ENCODE measurements around the gene MAD1L1. TPM values are rescaled to one million over a fixed set of nuclear protein-coding genes. Genes with fewer than 3 reads are reported as not detected.

Gene MAD1L1
- total and polyA plus RNA-seq, 8 donors: 21.4 to 58.8 (median 22.5) TPM

- Histone ChIP-seq H3K27me3 (no peaks in the 10 kb centered on the region), H3K27ac (no peak overlapping the region), H3K36me3 (peaks cover 0 to 19% of the 10 kb centered on the region in 2 donors), H3K4me1 (no peaks in the 10 kb centered on the region), H3K9me3 (no peaks in the 10 kb centered on the region), H3K4me3 (no peak overlapping the region)
- ATAC-seq: no peak
- intact Hi-C loops (cut with DNase I): no loop called here
- DNase-seq: peak in 1 of 4 donors; percentile 71
- no peak for TF ChIP-seq CTCF (IDR thresholded peaks at IDR 0.05)
Observed at GRCh38 chr7:2043316-2044039, 189.3 kb downstream of the MAD1L1 start.

- peaks cover 0 to 5% of the 10 kb centered on the region in 2 donors for H3K4me1 ChIP-seq
- intact Hi-C loops (cut with DNase I): no loop called here
- ATAC-seq (no peak), DNase-seq (peak in 2 of 4 donors; percentile 10 to 37)
- no peaks in the 10 kb centered on the region for H3K9me3 ChIP-seq
- TF ChIP-seq CTCF (IDR thresholded peaks at IDR 0.05): no peak
- no peak overlapping the region for H3K4me3 ChIP-seq
- no peaks in the 10 kb centered on the region for H3K27me3 ChIP-seq
- H3K27ac ChIP-seq: no peak overlapping the region
- H3K36me3 ChIP-seq: peaks cover 0 to 19% of the 10 kb centered on the region in 2 donors
Observed at GRCh38 chr7:2042650-2043049, 190.1 kb downstream of the MAD1L1 start.

GRCh38 chr7:2041496-2042367 is 191.0 kb downstream of the MAD1L1 start:
- Histone ChIP-seq H3K4me3 (no peak overlapping the region), H3K27me3 (no peaks in the 10 kb centered on the region), H3K27ac (no peak overlapping the region), H3K4me1 (peaks cover 0 to 5% of the 10 kb centered on the region in 2 donors), H3K36me3 (peaks cover 0 to 19% of the 10 kb centered on the region in 2 donors), H3K9me3 (no peaks in the 10 kb centered on the region)
- DNase-seq (peak in 2 of 4 donors; percentile 19 to 34), ATAC-seq (no peak)
- no peak for TF ChIP-seq CTCF (IDR thresholded peaks at IDR 0.05)
- intact Hi-C loops (cut with DNase I): no loop called here

- intact Hi-C loops (cut with DNase I): no loop called here
- no peak overlapping the region for H3K4me3 ChIP-seq
- peak in 2 of 4 donors; percentile 22 to 44 for DNase-seq
- H3K4me1 ChIP-seq: peaks cover 0 to 5% of the 10 kb centered on the region in 2 donors
- H3K36me3 ChIP-seq: peaks cover 0 to 19% of the 10 kb centered on the region in 2 donors
- no peaks in the 10 kb centered on the region for H3K9me3 ChIP-seq
- no peak overlapping the region for H3K27ac ChIP-seq
- no peak for ATAC-seq
- no peaks in the 10 kb centered on the region for H3K27me3 ChIP-seq
- no peak for TF ChIP-seq CTCF (IDR thresholded peaks at IDR 0.05)
Observed at GRCh38 chr7:2040893-2041270, 191.9 kb downstream of the MAD1L1 start.

Measured in left lung (tissue), 10 donors.